K562 (cell line): ENCODE data around the gene IL15. TPM values are rescaled to one million over a fixed set of nuclear protein-coding genes. Genes with fewer than 3 reads are reported as not detected.

Experiments
- ATAC-seq: fragments of 200-7000 bp; cut with Tn5 transposase; 3 replicates; pipeline ENCODE4 v1.9.1; 2020; ENCODE audit warnings: moderate library complexity
- BruUV-seq: library from RNA; stranded (reverse); fragments of 400-500 nt; replicated peaks from 2 replicates; lab custom pipeline; 2021; lab: Mats Ljungman, UMichigan
- CTCF ChIA-PET: fragments of 300-600 bp; formaldehyde crosslinking; extraction: SDS; loops from one replicate; lab custom pipeline; 2021; ENCODE audit warnings: low intra/inter-chr PET ratio; lab: Yijun Ruan, JAX
- POLR2A ChIA-PET: fragments of 300-600, 350-650 bp; sonication (Branson Sonifier 250); formaldehyde crosslinking; extraction: SDS; loops from one replicate; lab custom pipeline; 2021; ENCODE audit warnings: antibody characterized with exemption, inconsistent platforms; lab: Yijun Ruan, JAX
- DNase-seq, 4 experiments: peaks; one replicate each; pipeline versions ENCODE4 v3.0.0 to v3.0.0-alpha.2; 2011 to 2018; ENCODE audit warnings: low spot score in 3 of 4, mixed read lengths in 3 of 4; ENCODE audit errors: extremely low read depth in 1 of 4
- FAIRE-seq: peaks from 2 replicates; lab custom pipeline; 2011; peaks lifted over from hg19 to GRCh38; lab: Jason Lieb, UNC
- H2AFZ ChIP-seq: 2 replicates; pipeline ENCODE4 v1.6.0; 2011; ENCODE audit warnings: low read depth, low read length, control low read depth, inconsistent platforms
- H3K27ac ChIP-seq: fragments of 200-600 bp; 3 replicates; pipeline ENCODE4 v1.8.0; 2011; ENCODE audit warnings: low read depth, mild to moderate bottlenecking, control low read depth, inconsistent platforms, low read length, moderate library complexity, mixed read lengths; ENCODE audit errors: extremely low read depth
- H3K27me3 ChIP-seq, 2 experiments: fragments of 300-600 bp in 1 of 2; 2 replicates in 1 of 2; 3 replicates in 1 of 2; pipeline versions ENCODE4 v1.6.0 to v1.8.0; 2011; ENCODE audit warnings: inconsistent platforms in 2 of 2, low read length in 2 of 2, mild to moderate bottlenecking in 1 of 2, mixed read lengths in 1 of 2, moderate library complexity in 1 of 2; ENCODE audit not compliant: control insufficient read depth in 2 of 2, insufficient read depth in 2 of 2
- H3K36me3 ChIP-seq: fragments of 300-600 bp; 3 replicates; pipeline ENCODE4 v1.8.0; 2011; ENCODE audit warnings: mild to moderate bottlenecking, low read length, inconsistent platforms; ENCODE audit not compliant: control insufficient read depth, insufficient read depth
- H3K4me1 ChIP-seq, 2 experiments: fragments of 200-600 bp in 1 of 2; replicated peaks in 1 of 2; 2 replicates in 1 of 2; 3 replicates in 1 of 2; pipeline versions ENCODE4 v1.5.1 to v1.8.0; 2011; ENCODE audit warnings: inconsistent platforms in 2 of 2, low read length in 2 of 2, mild to moderate bottlenecking in 1 of 2, mixed read lengths in 1 of 2, moderate library complexity in 1 of 2; ENCODE audit not compliant: control insufficient read depth in 2 of 2, insufficient read depth in 2 of 2
- H3K4me2 ChIP-seq: 2 replicates; pipeline ENCODE4 v1.6.1; 2011; ENCODE audit warnings: low read length, control low read depth, inconsistent platforms, mixed read lengths; ENCODE audit not compliant: insufficient read depth
- H3K4me3 ChIP-seq: fragments of 200-600 bp; sonication (generic), shearing (Covaris generic); 2 replicates; pipeline ENCODE4 v1.5.1; 2016; ENCODE audit warnings: control low read depth, inconsistent platforms
- H3K79me2 ChIP-seq: fragments of 200-600 bp; 3 replicates; pipeline ENCODE4 v1.8.0; 2011; ENCODE audit warnings: low read length, inconsistent platforms; ENCODE audit not compliant: control insufficient read depth, insufficient read depth
- H3K9ac ChIP-seq, 2 experiments: 2 replicates each; pipeline versions ENCODE4 v1.6.0 to v1.6.1; 2011; ENCODE audit warnings: low read depth in 2 of 2, low read length in 2 of 2, control low read depth in 1 of 2, inconsistent platforms in 1 of 2, mild to moderate bottlenecking in 1 of 2, mixed read lengths in 1 of 2; ENCODE audit not compliant: insufficient read depth in 1 of 2
- H3K9me1 ChIP-seq: one replicate; pipeline ENCODE4 v1.6.0; 2011; ENCODE audit warnings: inconsistent platforms, mild to moderate bottlenecking, low read length, moderate library complexity; ENCODE audit not compliant: control insufficient read depth, insufficient read depth
- H3K9me3 ChIP-seq: replicated peaks from 2 replicates; pipeline ENCODE4 v1.5.1; 2011; ENCODE audit warnings: low read depth, low read length, inconsistent platforms; ENCODE audit not compliant: control insufficient read depth, insufficient read depth
- H4K20me1 ChIP-seq: replicated peaks from 2 replicates; pipeline ENCODE4 v1.6.1; 2011; ENCODE audit warnings: low read length, inconsistent platforms, mixed read lengths; ENCODE audit not compliant: control insufficient read depth, insufficient read depth
- GABPA ChIP-seq: fragments of 200-800 bp; sonication (Bioruptor generic); conservative IDR thresholded peaks from 2 replicates; pipeline ENCODE4 v1.6.1; 2016; ENCODE audit warnings: low read depth, missing genetic modification characterization, missing compliant biosample characterization
- GTF2A2 ChIP-seq: IDR thresholded peaks from 2 replicates; pipeline ENCODE4 v1.6.1; 2016; ENCODE audit warnings: mild to moderate bottlenecking, missing genetic modification characterization, missing compliant biosample characterization
- HDGF ChIP-seq: fragments of 450-650 bp; IDR thresholded peaks from 2 replicates; pipeline ENCODE4 v1.6.1; 2016
- KDM4B ChIP-seq, 2 experiments: fragments of 450-650 bp in 1 of 2; sonication (generic) in 1 of 2; IDR thresholded peaks; 2 replicates each; pipeline ENCODE4 v1.6.1; 2016 to 2017; ENCODE audit warnings: borderline replicate concordance in 2 of 2, antibody characterized with exemption in 1 of 2, low read depth in 1 of 2, mild to moderate bottlenecking in 1 of 2
- KLF13 ChIP-seq: fragments of 450-650 bp; IDR thresholded peaks from 2 replicates; pipeline ENCODE4 v1.6.1; 2016; ENCODE audit warnings: missing genetic modification characterization, low read depth, mild to moderate bottlenecking, missing compliant biosample characterization, moderate library complexity, borderline replicate concordance
- MAFF ChIP-seq: IDR thresholded peaks from 2 replicates; pipeline ENCODE4 v1.6.1; 2012; ENCODE audit warnings: low read length, improper control_type of control experiment
- NCOR1 ChIP-seq: fragments of 450-650 bp; IDR thresholded peaks from 2 replicates; pipeline ENCODE4 v1.6.1; 2016; ENCODE audit warnings: mild to moderate bottlenecking, moderate library complexity
- STAG1 ChIP-seq: sonication (generic); formaldehyde crosslinking; IDR thresholded peaks from 2 replicates; pipeline ENCODE4 v1.5.0; 2020; ENCODE audit warnings: missing genetic modification reagents, borderline replicate concordance
- YBX1 ChIP-seq: fragments of 450-650 bp; IDR thresholded peaks from 2 replicates; pipeline ENCODE4 v1.7.1; 2016; ENCODE audit warnings: mild to moderate bottlenecking
- ZNF12 ChIP-seq: sonication (generic); formaldehyde crosslinking; IDR thresholded peaks from 2 replicates; pipeline ENCODE4 v1.4.0; 2020; ENCODE audit warnings: mild to moderate bottlenecking, missing genetic modification reagents
- ZNF253 ChIP-seq: fragments of 250-450 bp; sonication (Bioruptor Pico); conservative IDR thresholded peaks from 2 replicates; pipeline ENCODE4 v1.6.1; 2021; ENCODE audit warnings: mild to moderate bottlenecking
- ZNF274 ChIP-seq: IDR thresholded peaks from 2 replicates; pipeline ENCODE4 v1.6.1; 2011; ENCODE audit warnings: low read depth, mild to moderate bottlenecking, low read length, moderate library complexity, borderline replicate concordance
- ZNF354B ChIP-seq: fragments of 250-450 bp; sonication (Bioruptor Pico); IDR thresholded peaks from 2 replicates; pipeline ENCODE4 v1.4.0; 2020
- WGBS: fragments of 100-300 bp; shearing (Covaris generic); methylation state at CpG from one replicate; pipeline ENCODE4 v1.1.6; 2016; ENCODE audit warnings: low coverage, mixed read lengths; ENCODE audit not compliant: insufficient coverage; ENCODE audit errors: missing lambda C conversion rate; 5-methylcytosine and 5-hydroxymethylcytosine counted together
- in situ Hi-C: fragments of 300-500 bp; cut with MboI; formaldehyde crosslinking; loops from 4 replicates; pipeline ENCODE4 v1.15.0; 2018; ENCODE audit warnings: inconsistent platforms, mixed read lengths
- intact Hi-C: fragments of 100-400 bp; cut with micrococcal nuclease; formaldehyde crosslinking; loops from 2 replicates; pipeline ENCODE4 v1.14.2; 2022
- polyA plus RNA-seq, 8 experiments: library from polyadenylated mRNA; depleted of rRNA in 4 of 8; stranded (reverse) in 5 of 8; unstranded in 3 of 8; fragments of >200 nt; fragmentation: Nextera tagmentation in 2 of 8; fragmentation: Illumina TruSeq in 1 of 8; extraction: Ambion mirVana in 2 of 8; extraction: Trizol in 1 of 8; gene quantifications; 2 replicates each; pipeline versions ENCODE4 v1.2.1 to v1.2.3, GENCODE V29; 2011 to 2014; ENCODE audit warnings: inconsistent platforms in 1 of 8, missing spikeins in 1 of 8
- total RNA-seq, 7 experiments: library from RNA; depleted of rRNA in 6 of 7; stranded (reverse); fragments of >200 nt in 6 of 7; fragmentation: Illumina TruSeq in 2 of 7; extraction: Trizol in 2 of 7; gene quantifications; 2 replicates each; pipeline versions ENCODE4 v1.2.1 to v1.2.3, GENCODE V29; 2011 to 2021; ENCODE audit warnings: low replicate concordance in 1 of 7
- TF ChIP-seq, protein P1 (sequence below): sonication (generic); formaldehyde crosslinking; IDR thresholded peaks from 2 replicates; pipeline ENCODE4 v1.9.0; 2022; ENCODE audit warnings: mild to moderate bottlenecking, missing genetic modification reagents
- TF ChIP-seq, protein P2 (sequence below): IDR thresholded peaks from 3 replicates; pipeline ENCODE4 v1.6.1; 2011; ENCODE audit warnings: borderline replicate concordance, mild to moderate bottlenecking; ENCODE audit not compliant: insufficient read length, insufficient read depth

The IL15 gene
- total and polyA plus RNA-seq, 9 of the 15 experiments (the other 6 are each of a cell fraction or from before 2014, with no cell fraction given): 0.13 to 0.50 (median 0.34) TPM

DNA sequence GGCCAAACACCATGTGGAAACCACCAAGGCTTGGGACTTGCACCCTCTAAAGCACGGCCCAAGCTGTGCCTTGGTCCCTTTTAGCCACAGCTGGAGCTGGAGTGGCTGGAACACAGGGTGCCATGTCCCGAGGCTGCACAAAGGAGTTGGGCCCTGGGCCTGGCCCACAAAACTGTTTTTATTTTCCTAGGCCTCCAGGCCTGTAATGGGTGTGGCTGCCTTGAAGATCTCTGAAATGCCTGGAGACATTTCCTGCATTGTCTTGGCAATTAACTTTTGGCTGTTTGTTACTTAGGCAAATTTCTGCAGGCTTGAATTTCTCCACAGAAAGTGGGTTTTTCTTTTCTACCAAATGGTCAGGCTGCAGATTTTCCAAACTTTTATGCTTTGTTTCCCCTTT, 55.7 kb downstream of the IL15 start:
- BruUV-seq: no TSS peak
- TF ChIP-seq GABPA (tag) (no peak), ZNF253 (no peak), ZNF354B (no peak)
- WGBS: 0% methylated on average over 1 of the region's 2 CpGs

DNA sequence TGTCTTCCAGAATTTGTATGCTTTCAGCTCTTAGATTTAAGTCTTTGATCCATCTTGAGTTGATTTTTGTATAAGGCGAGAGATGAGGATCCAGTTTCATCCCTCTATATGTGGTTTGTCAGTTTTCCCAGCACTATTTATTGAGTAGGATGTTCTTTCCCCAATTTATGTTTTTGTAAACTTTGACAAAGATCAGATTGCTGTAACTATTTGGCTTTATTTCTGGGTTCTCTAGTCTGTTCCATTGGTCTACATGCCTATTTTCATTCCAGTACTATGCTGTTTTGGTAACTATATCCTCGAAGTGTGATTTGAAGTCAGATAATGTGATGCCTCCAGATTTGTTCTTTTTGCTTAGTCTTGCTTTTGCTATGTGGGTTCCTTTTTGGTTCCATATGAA, 60.7 kb downstream of the IL15 start:
- ATAC-seq (no peak), DNase-seq (no peak), FAIRE-seq (no peak)
- no peaks in the 10 kb centered on the region for H4K20me1 ChIP-seq
- H3K4me2 ChIP-seq: no peak overlapping the region
- no peaks in the 10 kb centered on the region for H3K9me3 ChIP-seq
- H3K4me1 ChIP-seq: no peaks in the 10 kb centered on the region
- H2AFZ ChIP-seq: no peak overlapping the region
- no peaks in the 10 kb centered on the region for H3K79me2 ChIP-seq
- intact Hi-C loops: no loop called here
- ChIA-PET POLR2A (no interaction called here), CTCF (no interaction called here)
- H3K27ac ChIP-seq: no peak overlapping the region
- H3K9me1 ChIP-seq: no peaks in the 10 kb centered on the region
- H3K27me3 ChIP-seq: no peaks in the 10 kb centered on the region
- H3K36me3 ChIP-seq: no peaks in the 10 kb centered on the region
- H3K4me3 ChIP-seq: no peak overlapping the region
- WGBS: 0% methylated on average over 2 of the region's 2 CpGs
- no peak overlapping the region for H3K9ac ChIP-seq
- in situ Hi-C loops: no loop called here
- no TSS peak for BruUV-seq
- TF ChIP-seq GTF2A2 (tag) (no peak), KDM4B (IDR thresholded peaks at IDR 0.05; ENCODE audit: borderline replicate concordance in 2 of 2, low read depth in 1 of 2) (no peak), ZNF274 (no peak), NCOR1 (no peak), ZNF12 (CRISPR knock-in tag) (no peak), STAG1 (CRISPR knock-in tag) (no peak), KLF13 (tag) (no peak), HDGF (no peak), MAFF (no peak), YBX1 (no peak)
- TF ChIP-seq, protein P1, sequence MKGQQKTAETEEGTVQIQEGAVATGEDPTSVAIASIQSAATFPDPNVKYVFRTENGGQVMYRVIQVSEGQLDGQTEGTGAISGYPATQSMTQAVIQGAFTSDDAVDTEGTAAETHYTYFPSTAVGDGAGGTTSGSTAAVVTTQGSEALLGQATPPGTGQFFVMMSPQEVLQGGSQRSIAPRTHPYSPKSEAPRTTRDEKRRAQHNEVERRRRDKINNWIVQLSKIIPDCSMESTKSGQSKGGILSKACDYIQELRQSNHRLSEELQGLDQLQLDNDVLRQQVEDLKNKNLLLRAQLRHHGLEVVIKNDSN (CRISPR knock-in tag): no peak
- TF ChIP-seq, protein P2, sequence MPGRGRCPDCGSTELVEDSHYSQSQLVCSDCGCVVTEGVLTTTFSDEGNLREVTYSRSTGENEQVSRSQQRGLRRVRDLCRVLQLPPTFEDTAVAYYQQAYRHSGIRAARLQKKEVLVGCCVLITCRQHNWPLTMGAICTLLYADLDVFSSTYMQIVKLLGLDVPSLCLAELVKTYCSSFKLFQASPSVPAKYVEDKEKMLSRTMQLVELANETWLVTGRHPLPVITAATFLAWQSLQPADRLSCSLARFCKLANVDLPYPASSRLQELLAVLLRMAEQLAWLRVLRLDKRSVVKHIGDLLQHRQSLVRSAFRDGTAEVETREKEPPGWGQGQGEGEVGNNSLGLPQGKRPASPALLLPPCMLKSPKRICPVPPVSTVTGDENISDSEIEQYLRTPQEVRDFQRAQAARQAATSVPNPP: no peak

More for the DNA sequence above, 55.7 kb downstream of the IL15 start:
- Histone ChIP-seq H3K9ac (no peak overlapping the region), H3K27me3 (no peaks in the 10 kb centered on the region), H3K79me2 (no peaks in the 10 kb centered on the region), H3K4me2 (no peak overlapping the region), H3K4me3 (no peak overlapping the region), H3K9me3 (no peaks in the 10 kb centered on the region), H2AFZ (no peak overlapping the region), H3K9me1 (no peaks in the 10 kb centered on the region), H3K36me3 (no peaks in the 10 kb centered on the region), H3K27ac (no peak overlapping the region), H4K20me1 (no peaks in the 10 kb centered on the region), H3K4me1 (peaks cover 0 to 5% of the 10 kb centered on the region in 2 experiments; a peak in 1 of 5 replicates)
- ChIA-PET CTCF (no interaction called here), POLR2A (no interaction called here)
- FAIRE-seq (no peak), DNase-seq (no peak), ATAC-seq (no peak)
- intact Hi-C loops: no loop called here
- in situ Hi-C loops: no loop called here
